Heart left ventricle (tissue), 13 donors: ENCODE data around the gene FAM171A2.
"Not testable (repeated sequence)": the region's sequence is repeated elsewhere in the genome, so short reads cannot be mapped to it uniquely, and the experiment has no call there.

Experiments
- POLR2A ChIP-seq, 2 donors: fragments of 450-650 bp; IDR thresholded peaks; one replicate each; pipeline ENCODE4 v1.6.1; 2017; ENCODE audit warnings: antibody characterized with exemption in 2 of 2, mild to moderate bottlenecking in 2 of 2, moderate library complexity in 2 of 2
- TF ChIP-seq, protein P1 (sequence below), 12 donors: fragments of 200-600 bp; sonication (generic) in 4 of 12; IDR thresholded peaks; one replicate each; pipeline versions ENCODE4 v1.5.0 to v1.8.0; 2018 to 2022; ENCODE audit warnings: antibody characterized with exemption in 12 of 12, mild to moderate bottlenecking in 5 of 12
- donor health status: ischemic (EF 13 %, LVEDD 7.1; RV severe dilation, severe dysfunction).
- donor health status: DM: no; HTN: yes; CAD: no.
- donor health status: DM: no; HTN: no; CAD: no.
- donor health status: ischemic (EF 25% LVEDD 6.9; RV normal size, moderate dysfunction).
- donor health status: ischemic (EF 25% LVEDD 5.7; RV mildly dilated, moderate dysfunction).
- donor health status: ischemic (EF 35%, LVEDD 5.7; RV mildly dilated, moderate dysfunction).
- donor health status: nonischemic (EF 11% LVEDD 7.7; RV severe dilation, severe dysfunction).
- donor health status: DM: yes; HTN: yes; CAD: no.
- donor health status: PGD.
- donor health status: ischemic (EF 29% LVEDD 5.4; RV normal size, mild dysfunction).
- donor health status: nonischemic (EF 23%, LVEDD 6.1; RV moderate dilation, normal function).

DNA sequence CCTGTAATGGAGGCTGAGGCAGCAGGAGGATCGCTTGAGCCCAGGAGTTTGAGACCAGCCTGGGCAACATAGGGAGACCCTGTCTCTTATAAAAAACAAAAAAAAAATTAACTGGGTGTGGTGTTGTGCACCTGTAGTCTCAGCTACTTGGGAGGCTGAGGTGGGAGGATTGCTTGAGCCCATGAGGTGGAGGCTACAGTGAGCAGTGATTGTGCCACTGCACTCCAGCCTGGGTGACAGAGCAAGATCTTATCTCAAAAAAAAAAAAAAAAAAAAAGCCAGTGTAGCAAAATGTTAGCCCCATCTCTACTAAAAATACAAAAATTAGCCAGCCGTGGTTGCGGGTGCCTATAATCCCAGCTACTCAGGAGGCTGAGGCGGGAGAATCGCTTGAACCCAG is 33.4 kb downstream of the FAM171A2 start:
- TF ChIP-seq, protein P1, sequence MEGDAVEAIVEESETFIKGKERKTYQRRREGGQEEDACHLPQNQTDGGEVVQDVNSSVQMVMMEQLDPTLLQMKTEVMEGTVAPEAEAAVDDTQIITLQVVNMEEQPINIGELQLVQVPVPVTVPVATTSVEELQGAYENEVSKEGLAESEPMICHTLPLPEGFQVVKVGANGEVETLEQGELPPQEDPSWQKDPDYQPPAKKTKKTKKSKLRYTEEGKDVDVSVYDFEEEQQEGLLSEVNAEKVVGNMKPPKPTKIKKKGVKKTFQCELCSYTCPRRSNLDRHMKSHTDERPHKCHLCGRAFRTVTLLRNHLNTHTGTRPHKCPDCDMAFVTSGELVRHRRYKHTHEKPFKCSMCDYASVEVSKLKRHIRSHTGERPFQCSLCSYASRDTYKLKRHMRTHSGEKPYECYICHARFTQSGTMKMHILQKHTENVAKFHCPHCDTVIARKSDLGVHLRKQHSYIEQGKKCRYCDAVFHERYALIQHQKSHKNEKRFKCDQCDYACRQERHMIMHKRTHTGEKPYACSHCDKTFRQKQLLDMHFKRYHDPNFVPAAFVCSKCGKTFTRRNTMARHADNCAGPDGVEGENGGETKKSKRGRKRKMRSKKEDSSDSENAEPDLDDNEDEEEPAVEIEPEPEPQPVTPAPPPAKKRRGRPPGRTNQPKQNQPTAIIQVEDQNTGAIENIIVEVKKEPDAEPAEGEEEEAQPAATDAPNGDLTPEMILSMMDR (IDR thresholded peaks at IDR 0.05) = not testable (repeated sequence)
- TF ChIP-seq POLR2A (IDR thresholded peaks at IDR 0.05) = not testable (repeated sequence)
